Osteoblast (primary cell): Measurements from ENCODE around the gene TMF1. TPM values are rescaled to one million over a fixed set of nuclear protein-coding genes. Genes with fewer than 3 reads are reported as not detected.

Experiments
- DNase-seq: peaks from one replicate; pipeline ENCODE4 v3.0.0; 2011; ENCODE audit warnings: low spot score, mixed read lengths; ENCODE audit not compliant: insufficient read length; ENCODE audit errors: missing footprints
- H2AFZ ChIP-seq: 2 replicates; pipeline ENCODE4 v1.6.0; 2011; ENCODE audit warnings: mild to moderate bottlenecking, low read length
- H3K27ac ChIP-seq: 2 replicates; pipeline ENCODE4 v1.5.1; 2011; ENCODE audit warnings: mild to moderate bottlenecking, low read depth, low read length, moderate library complexity
- H3K27me3 ChIP-seq: 2 replicates; pipeline ENCODE4 v1.6.0; 2012; ENCODE audit warnings: mild to moderate bottlenecking, control low read depth, inconsistent platforms, low read length, moderate library complexity; ENCODE audit not compliant: insufficient read depth
- H3K36me3 ChIP-seq: 2 replicates; pipeline ENCODE4 v1.5.1; 2011; ENCODE audit warnings: mild to moderate bottlenecking, low read length, control low read depth, moderate library complexity; ENCODE audit not compliant: insufficient read depth
- H3K4me1 ChIP-seq: 2 replicates; pipeline ENCODE4 v1.5.1; 2011; ENCODE audit warnings: mild to moderate bottlenecking, low read length, control low read depth, moderate library complexity; ENCODE audit not compliant: insufficient read depth
- H3K4me2 ChIP-seq: 2 replicates; pipeline ENCODE4 v1.6.0; 2011; ENCODE audit warnings: mild to moderate bottlenecking, low read length; ENCODE audit not compliant: insufficient read depth
- H3K4me3 ChIP-seq: fragments of 200-600 bp; sonication (generic); 3 replicates; pipeline ENCODE4 v1.5.1; 2012; ENCODE audit warnings: mild to moderate bottlenecking, low read length, inconsistent platforms; ENCODE audit not compliant: insufficient read depth
- H3K79me2 ChIP-seq: 2 replicates; pipeline ENCODE4 v1.6.0; 2012; ENCODE audit warnings: mild to moderate bottlenecking, low read length, control low read depth, inconsistent platforms; ENCODE audit not compliant: insufficient read depth
- H3K9me3 ChIP-seq: 2 replicates; pipeline ENCODE4 v1.5.1; 2011; ENCODE audit warnings: low read depth, low read length, control low read depth
- H4K20me1 ChIP-seq: 2 replicates; pipeline ENCODE4 v1.6.0; 2012; ENCODE audit warnings: mild to moderate bottlenecking, low read length, control low read depth; ENCODE audit not compliant: insufficient read depth
- total RNA-seq: library from RNA; depleted of rRNA; stranded (reverse); fragments of >200 nt; gene quantifications from 2 replicates; pipeline ENCODE4 v1.2.3, GENCODE V29; 2012
- TF ChIP-seq, protein P1 (sequence below): IDR thresholded peaks from 2 replicates; pipeline ENCODE4 v1.5.1; 2011; ENCODE audit warnings: mild to moderate bottlenecking, low read depth, low read length, moderate library complexity; ENCODE audit errors: extremely low read depth

TMF1 gene
- total RNA-seq, 1 donor, result 45.6 TPM

DNA sequence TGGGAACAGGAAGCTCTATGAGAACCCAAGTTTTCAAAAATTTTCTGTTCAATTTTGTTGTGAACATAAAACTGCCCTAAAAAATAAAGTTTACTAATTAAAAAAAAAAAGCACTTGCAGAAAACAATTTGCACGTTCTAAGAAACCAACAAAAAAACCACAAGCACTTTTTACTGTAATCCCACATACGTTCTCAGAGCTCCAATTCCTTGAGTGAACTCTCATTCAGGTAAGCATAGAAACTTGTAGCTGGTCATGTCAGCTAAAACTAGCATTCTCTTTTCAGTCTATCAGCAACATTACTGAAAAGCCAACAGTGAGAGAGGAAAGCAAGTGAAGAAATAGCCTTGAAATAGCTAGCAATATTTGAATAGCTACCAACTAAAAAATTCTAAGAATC is 11.5 kb upstream of the TMF1 start:
- H3K4me2 ChIP-seq, result no peak overlapping the region
- DNase-seq, result no peak
- no peak overlapping the region for H3K27ac ChIP-seq
- TF ChIP-seq, protein P1, sequence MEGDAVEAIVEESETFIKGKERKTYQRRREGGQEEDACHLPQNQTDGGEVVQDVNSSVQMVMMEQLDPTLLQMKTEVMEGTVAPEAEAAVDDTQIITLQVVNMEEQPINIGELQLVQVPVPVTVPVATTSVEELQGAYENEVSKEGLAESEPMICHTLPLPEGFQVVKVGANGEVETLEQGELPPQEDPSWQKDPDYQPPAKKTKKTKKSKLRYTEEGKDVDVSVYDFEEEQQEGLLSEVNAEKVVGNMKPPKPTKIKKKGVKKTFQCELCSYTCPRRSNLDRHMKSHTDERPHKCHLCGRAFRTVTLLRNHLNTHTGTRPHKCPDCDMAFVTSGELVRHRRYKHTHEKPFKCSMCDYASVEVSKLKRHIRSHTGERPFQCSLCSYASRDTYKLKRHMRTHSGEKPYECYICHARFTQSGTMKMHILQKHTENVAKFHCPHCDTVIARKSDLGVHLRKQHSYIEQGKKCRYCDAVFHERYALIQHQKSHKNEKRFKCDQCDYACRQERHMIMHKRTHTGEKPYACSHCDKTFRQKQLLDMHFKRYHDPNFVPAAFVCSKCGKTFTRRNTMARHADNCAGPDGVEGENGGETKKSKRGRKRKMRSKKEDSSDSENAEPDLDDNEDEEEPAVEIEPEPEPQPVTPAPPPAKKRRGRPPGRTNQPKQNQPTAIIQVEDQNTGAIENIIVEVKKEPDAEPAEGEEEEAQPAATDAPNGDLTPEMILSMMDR, result no peak
- H4K20me1 ChIP-seq, result no peaks in the 10 kb centered on the region
- no peaks in the 10 kb centered on the region for H3K27me3 ChIP-seq
- H3K4me1 ChIP-seq, result no peaks in the 10 kb centered on the region
- no peak overlapping the region for H2AFZ ChIP-seq
- H3K36me3 ChIP-seq, result peaks cover 54% of the 10 kb centered on the region
- H3K79me2 ChIP-seq, result peaks cover 3% of the 10 kb centered on the region
- H3K4me3 ChIP-seq, result no peak overlapping the region
- no peaks in the 10 kb centered on the region for H3K9me3 ChIP-seq

DNA sequence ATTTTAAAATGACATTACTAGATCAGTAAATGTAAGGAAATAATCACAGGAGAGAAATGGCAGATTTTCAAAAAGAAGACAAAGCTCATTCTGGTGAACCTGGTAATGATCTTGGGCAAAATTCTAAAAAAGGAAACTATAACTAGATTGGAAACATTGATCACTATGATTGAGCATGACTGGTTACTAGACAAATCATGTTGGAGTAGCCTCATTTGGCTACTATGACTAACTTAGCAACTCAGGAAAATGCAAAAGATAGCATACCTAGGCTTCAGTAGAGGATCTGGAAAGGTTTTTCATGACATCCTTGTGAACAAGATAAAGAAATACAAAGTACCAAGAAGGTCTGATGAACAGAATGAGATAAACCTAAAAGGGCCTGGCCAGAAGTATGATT is 7.6 kb upstream of the TMF1 start:
- H3K27ac ChIP-seq, result no peak overlapping the region
- no peak for DNase-seq
- no peak overlapping the region for H3K4me3 ChIP-seq
- H2AFZ ChIP-seq, result no peak overlapping the region
- no peak overlapping the region for H3K4me2 ChIP-seq
- no peaks in the 10 kb centered on the region for H3K27me3 ChIP-seq
- no peaks in the 10 kb centered on the region for H3K4me1 ChIP-seq
- H3K9me3 ChIP-seq, result no peaks in the 10 kb centered on the region
- no peaks in the 10 kb centered on the region for H3K79me2 ChIP-seq
- H4K20me1 ChIP-seq, result no peaks in the 10 kb centered on the region
- H3K36me3 ChIP-seq, result peaks cover 79% of the 10 kb centered on the region
- TF ChIP-seq, protein P1, result no peak

DNA sequence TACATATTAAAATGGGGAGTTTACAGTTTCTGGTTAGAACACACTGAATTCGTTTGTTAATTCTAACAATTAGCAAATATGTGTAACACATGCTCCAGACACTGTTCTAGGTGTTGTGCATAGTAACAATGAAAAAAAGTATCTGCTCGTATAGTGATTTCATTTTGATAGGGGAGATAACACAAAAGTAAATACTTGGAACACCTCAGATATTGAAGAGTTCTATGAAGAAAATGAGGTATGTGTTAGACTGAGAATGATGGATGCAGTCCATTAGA is 6.8 kb upstream of the TMF1 start:
- Histone ChIP-seq H4K20me1 (no peaks in the 10 kb centered on the region), H3K4me1 (no peaks in the 10 kb centered on the region), H3K27me3 (no peaks in the 10 kb centered on the region), H3K36me3 (peaks cover 82% of the 10 kb centered on the region), H3K9me3 (no peaks in the 10 kb centered on the region), H3K4me2 (no peak overlapping the region), H3K27ac (no peak overlapping the region), H3K79me2 (no peaks in the 10 kb centered on the region), H2AFZ (no peak overlapping the region), H3K4me3 (no peak overlapping the region)
- no peak for DNase-seq
- TF ChIP-seq, protein P1, result no peak

DNA sequence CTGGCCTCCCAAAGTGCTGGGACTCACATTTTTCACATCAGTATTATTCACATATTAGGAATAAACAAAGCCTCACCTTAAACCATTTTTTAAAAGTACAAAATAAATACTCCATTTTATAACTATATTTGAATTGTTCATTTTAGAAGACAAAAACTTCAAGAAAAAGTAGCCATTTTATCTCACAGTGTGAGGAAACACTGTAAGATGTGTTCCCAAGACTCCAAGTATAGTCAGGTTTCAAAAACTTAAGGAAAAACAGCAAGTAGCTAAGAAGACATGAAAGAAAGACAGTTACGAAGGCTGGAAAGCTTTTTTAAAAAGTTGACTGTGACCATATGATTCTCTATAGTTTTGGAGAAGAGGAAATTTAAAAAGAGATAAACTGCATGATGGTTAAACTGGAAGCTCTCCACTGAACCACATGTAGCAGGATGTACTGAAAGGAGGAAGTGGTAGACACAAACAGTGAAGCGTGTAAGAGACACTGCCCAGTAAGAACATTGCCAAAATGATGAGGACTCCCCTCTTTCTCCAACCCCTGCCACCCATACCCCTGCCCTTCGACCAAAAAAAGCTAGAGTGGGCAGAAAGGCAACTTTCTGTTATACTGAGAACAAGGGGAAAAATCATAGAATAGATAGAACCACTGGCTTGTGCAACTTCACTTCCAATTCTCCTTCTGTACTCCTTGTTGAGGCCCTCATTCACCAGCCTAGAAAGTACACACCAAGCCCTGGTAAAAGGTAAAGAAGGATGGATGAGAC is 6.2 kb upstream of the TMF1 start:
- Histone ChIP-seq H2AFZ (no peak overlapping the region), H4K20me1 (no peaks in the 10 kb centered on the region), H3K36me3 (peaks cover 81% of the 10 kb centered on the region), H3K79me2 (no peaks in the 10 kb centered on the region), H3K27ac (no peak overlapping the region), H3K4me2 (no peak overlapping the region), H3K4me3 (no peak overlapping the region), H3K9me3 (no peaks in the 10 kb centered on the region), H3K27me3 (no peaks in the 10 kb centered on the region), H3K4me1 (no peaks in the 10 kb centered on the region)
- TF ChIP-seq, protein P1, result no peak
- no peak for DNase-seq
